Tibial nerve (tissue), 4 donors: Measurements from ENCODE around the gene UGT1A5. TPM values are rescaled to one million over a fixed set of nuclear protein-coding genes. Genes with fewer than 3 reads are reported as not detected.
"Not testable (repeated sequence)": the region's sequence is repeated elsewhere in the genome, so short reads cannot be mapped to it uniquely, and the experiment has no call there.

ENCODE experiments used
- DNase-seq, 2 donors: peaks; one replicate each; pipeline ENCODE4 v3.0.0-alpha.2; 2019; ENCODE audit warnings: low spot score in 2 of 2
- H3K27ac ChIP-seq, 4 donors: fragments of 200-600 bp; sonication (generic) in 3 of 4; one replicate each; pipeline ENCODE4 v1.5.1; 2017 to 2019; ENCODE audit warnings: mild to moderate bottlenecking in 1 of 4
- H3K27me3 ChIP-seq, 2 donors: fragments of 200-600 bp; sonication (generic) in 1 of 2; one replicate each; pipeline versions ENCODE4 v1.5.1 to v1.6.0; 2017 to 2019
- H3K36me3 ChIP-seq, 3 donors: fragments of 200-600 bp; sonication (generic); one replicate each; pipeline ENCODE4 v1.5.1; 2018 to 2019
- H3K4me1 ChIP-seq, 4 donors: fragments of 200-600 bp; sonication (generic) in 3 of 4; one replicate each; pipeline ENCODE4 v1.5.1; 2017 to 2019
- H3K4me3 ChIP-seq, 4 donors: fragments of 200-600 bp; sonication (generic) in 3 of 4; one replicate each; pipeline ENCODE4 v1.5.1; 2017 to 2019; ENCODE audit warnings: mild to moderate bottlenecking in 1 of 4, moderate library complexity in 1 of 4
- H3K9me3 ChIP-seq, 4 donors: fragments of 200-600 bp; sonication (generic) in 3 of 4; one replicate each; pipeline ENCODE4 v1.5.1; 2017 to 2019
- EP300 ChIP-seq, 2 donors: sonication (generic); formaldehyde crosslinking; IDR thresholded peaks; one replicate each; pipeline ENCODE4 v1.6.1; 2017; ENCODE audit warnings: antibody characterized with exemption in 2 of 2, mild to moderate bottlenecking in 1 of 2
- POLR2A ChIP-seq, 2 donors: fragments of 450-650 bp; IDR thresholded peaks; one replicate each; pipeline ENCODE4 v1.6.1; 2017; ENCODE audit warnings: antibody characterized with exemption in 2 of 2, mild to moderate bottlenecking in 2 of 2, moderate library complexity in 2 of 2
- WGBS, 2 donors: methylation state at CpG; one replicate each; pipeline ENCODE4 v1.1.5; 2018; 5-methylcytosine and 5-hydroxymethylcytosine counted together
- total RNA-seq, 4 donors: library from RNA; depleted of rRNA; stranded (reverse); fragments of >200 nt; gene quantifications; one replicate each; pipeline ENCODE4 v1.1.0, GENCODE V29; 2016
- TF ChIP-seq, protein P1 (sequence below), 5 experiments: fragments of 200-600 bp in 3 of 5; fragments of 450-650 bp in 2 of 5; sonication (generic) in 3 of 5; IDR thresholded peaks; one replicate each; pipeline ENCODE4 v1.5.1; 2016 to 2019; ENCODE audit warnings: antibody characterized with exemption in 5 of 5, mild to moderate bottlenecking in 3 of 5, moderate library complexity in 2 of 5

The UGT1A5 gene
- total RNA-seq, 4 donors from 2014 or later = not detected

DNA sequence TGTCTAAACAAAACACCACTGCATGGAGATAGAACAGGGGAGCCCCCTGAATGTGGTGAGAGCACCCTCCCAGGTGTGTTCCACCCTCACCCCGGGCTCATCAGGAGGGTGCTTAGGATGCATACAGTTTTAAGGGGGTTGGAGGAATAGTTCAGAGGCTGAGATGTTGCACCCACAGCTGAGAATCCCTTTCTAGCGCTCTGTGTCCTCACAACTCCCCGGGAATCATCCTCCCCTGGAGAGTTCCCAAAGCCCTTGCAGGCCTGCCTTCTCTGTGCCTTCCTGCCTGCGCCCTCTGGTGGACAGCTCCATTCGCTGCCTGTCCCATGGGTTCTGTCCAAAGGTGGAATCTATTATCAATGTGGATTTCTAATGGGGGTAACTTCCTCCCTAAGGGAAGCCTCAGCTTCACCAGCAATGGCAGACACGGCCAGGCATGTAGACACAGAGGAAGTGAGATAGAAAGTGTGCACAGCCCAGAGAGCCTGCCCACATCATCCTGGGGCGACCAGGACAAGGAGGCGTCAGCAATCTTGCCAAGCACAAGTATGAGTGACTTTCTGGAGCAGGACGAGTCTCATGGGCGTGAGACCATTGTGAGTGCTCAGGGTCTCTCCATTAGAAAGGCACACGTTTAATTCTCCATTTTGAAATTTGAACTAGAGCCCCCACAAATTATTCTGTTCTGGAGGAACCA, 1.2 kb upstream of the UGT1A5 start:
- peak; percentile 30 to 60 for DNase-seq
- WGBS, 2 donors = 43 to 45% methylated on average over 9 to 11 of the region's 11 CpGs
- H3K36me3 ChIP-seq = no peaks in the 10 kb centered on the region
- no peaks in the 10 kb centered on the region for H3K9me3 ChIP-seq
- no peak for TF ChIP-seq POLR2A (IDR thresholded peaks at IDR 0.05)
- TF ChIP-seq, protein P1, sequence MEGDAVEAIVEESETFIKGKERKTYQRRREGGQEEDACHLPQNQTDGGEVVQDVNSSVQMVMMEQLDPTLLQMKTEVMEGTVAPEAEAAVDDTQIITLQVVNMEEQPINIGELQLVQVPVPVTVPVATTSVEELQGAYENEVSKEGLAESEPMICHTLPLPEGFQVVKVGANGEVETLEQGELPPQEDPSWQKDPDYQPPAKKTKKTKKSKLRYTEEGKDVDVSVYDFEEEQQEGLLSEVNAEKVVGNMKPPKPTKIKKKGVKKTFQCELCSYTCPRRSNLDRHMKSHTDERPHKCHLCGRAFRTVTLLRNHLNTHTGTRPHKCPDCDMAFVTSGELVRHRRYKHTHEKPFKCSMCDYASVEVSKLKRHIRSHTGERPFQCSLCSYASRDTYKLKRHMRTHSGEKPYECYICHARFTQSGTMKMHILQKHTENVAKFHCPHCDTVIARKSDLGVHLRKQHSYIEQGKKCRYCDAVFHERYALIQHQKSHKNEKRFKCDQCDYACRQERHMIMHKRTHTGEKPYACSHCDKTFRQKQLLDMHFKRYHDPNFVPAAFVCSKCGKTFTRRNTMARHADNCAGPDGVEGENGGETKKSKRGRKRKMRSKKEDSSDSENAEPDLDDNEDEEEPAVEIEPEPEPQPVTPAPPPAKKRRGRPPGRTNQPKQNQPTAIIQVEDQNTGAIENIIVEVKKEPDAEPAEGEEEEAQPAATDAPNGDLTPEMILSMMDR (IDR thresholded peaks at IDR 0.05) = peak; percentile 35 to 80 (median 39)
- no peak overlapping the region for H3K4me3 ChIP-seq
- H3K4me1 ChIP-seq = no peaks in the 10 kb centered on the region
- H3K27ac ChIP-seq = no peak overlapping the region
- no peaks in the 10 kb centered on the region for H3K27me3 ChIP-seq

DNA sequence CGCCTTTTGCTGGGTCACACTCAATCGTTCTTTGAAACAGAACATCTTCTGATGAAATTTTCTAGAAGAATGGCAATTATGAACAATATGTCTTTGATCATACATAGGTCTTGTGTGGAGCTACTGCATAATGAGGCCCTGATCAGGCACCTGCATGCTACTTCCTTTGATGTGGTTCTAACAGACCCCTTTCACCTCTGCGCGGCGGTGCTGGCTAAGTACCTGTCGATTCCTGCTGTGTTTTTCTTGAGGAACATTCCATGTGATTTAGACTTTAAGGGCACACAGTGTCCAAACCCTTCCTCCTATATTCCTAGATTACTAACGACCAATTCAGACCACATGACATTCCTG, 532 bp downstream of the UGT1A5 start:
- no peaks in the 10 kb centered on the region for H3K27me3 ChIP-seq
- no peak overlapping the region for H3K4me3 ChIP-seq
- no peaks in the 10 kb centered on the region for H3K4me1 ChIP-seq
- 72 to 75% methylated on average over 7 of the region's 7 CpGs for WGBS, 2 donors
- no peaks in the 10 kb centered on the region for H3K9me3 ChIP-seq
- no peak for DNase-seq
- TF ChIP-seq, protein P1 (IDR thresholded peaks at IDR 0.05) = no peak
- no peak for TF ChIP-seq EP300 (IDR thresholded peaks at IDR 0.05)
- no peak for TF ChIP-seq POLR2A (IDR thresholded peaks at IDR 0.05)
- no peak overlapping the region for H3K27ac ChIP-seq
- no peaks in the 10 kb centered on the region for H3K36me3 ChIP-seq

DNA sequence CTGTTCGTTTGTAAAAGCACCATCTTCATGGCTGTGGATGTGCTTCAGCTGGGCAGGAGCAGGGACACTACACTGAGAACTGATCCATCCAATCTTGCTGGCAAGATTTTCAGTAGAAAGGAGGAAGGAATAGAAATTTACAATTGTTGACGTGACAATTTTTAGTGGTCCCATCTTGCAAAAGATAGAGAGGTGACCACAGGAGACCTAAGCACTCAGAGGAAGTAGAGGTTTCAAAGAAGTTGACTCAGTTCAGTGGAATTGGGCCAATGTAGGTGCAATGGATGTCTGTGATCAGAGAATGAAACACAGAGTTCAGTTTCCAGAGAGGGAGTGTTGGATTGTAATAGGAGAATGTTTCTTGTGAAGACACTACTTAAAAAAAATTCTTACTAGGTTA, 1.4 kb downstream of the UGT1A5 start:
- Histone ChIP-seq H3K4me1 (no peaks in the 10 kb centered on the region), H3K36me3 (no peaks in the 10 kb centered on the region), H3K9me3 (no peaks in the 10 kb centered on the region), H3K27ac (no peak overlapping the region), H3K27me3 (no peaks in the 10 kb centered on the region), H3K4me3 (no peak overlapping the region)
- DNase-seq = no peak
- 77 to 82% methylated on average over 2 of the region's 2 CpGs for WGBS, 2 donors
- TF ChIP-seq EP300 (IDR thresholded peaks at IDR 0.05) (no peak), POLR2A (IDR thresholded peaks at IDR 0.05) (no peak)
- TF ChIP-seq, protein P1 (IDR thresholded peaks at IDR 0.05) = no peak

DNA sequence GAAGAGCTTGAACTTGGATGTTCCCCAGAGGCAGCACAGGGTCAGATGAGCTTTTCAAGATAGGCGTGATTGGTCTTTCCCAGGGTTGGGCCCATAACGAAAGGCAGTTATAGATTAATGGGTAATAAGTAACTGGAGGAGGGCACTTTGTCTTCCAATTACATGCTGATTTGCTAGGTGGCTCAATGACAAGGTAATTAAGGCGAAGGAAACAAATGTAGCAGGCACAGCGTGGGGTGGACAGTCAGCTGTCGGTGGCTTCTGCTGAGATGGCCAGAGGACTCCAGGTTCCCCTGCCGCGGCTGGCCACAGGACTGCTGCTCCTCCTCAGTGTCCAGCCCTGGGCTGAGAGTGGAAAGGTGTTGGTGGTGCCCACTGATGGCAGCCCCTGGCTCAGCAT, 5.8 kb downstream of the UGT1A5 start, which contains the start of gene UGT1A4:
Gene UGT1A4 (plus strand): TSS at position 185 of the 400 bp plus-strand sequence. CDS start 85 bp downstream, at position 270.
- no peaks in the 10 kb centered on the region for H3K4me1 ChIP-seq
- no peak within 1 kb of the TSS for H3K4me3 ChIP-seq
- H3K9me3 ChIP-seq = no peaks in the 10 kb centered on the region
- WGBS, 2 donors = 52 to 66% methylated on average over 7 of the region's 7 CpGs
- no peak for DNase-seq
- no peak for TF ChIP-seq EP300 (IDR thresholded peaks at IDR 0.05)
- TF ChIP-seq POLR2A (IDR thresholded peaks at IDR 0.05) = no peak
- H3K27ac ChIP-seq = no peak within 1 kb of the TSS
- no peaks in the 10 kb centered on the region for H3K36me3 ChIP-seq
- no peaks in the 10 kb centered on the region for H3K27me3 ChIP-seq

DNA sequence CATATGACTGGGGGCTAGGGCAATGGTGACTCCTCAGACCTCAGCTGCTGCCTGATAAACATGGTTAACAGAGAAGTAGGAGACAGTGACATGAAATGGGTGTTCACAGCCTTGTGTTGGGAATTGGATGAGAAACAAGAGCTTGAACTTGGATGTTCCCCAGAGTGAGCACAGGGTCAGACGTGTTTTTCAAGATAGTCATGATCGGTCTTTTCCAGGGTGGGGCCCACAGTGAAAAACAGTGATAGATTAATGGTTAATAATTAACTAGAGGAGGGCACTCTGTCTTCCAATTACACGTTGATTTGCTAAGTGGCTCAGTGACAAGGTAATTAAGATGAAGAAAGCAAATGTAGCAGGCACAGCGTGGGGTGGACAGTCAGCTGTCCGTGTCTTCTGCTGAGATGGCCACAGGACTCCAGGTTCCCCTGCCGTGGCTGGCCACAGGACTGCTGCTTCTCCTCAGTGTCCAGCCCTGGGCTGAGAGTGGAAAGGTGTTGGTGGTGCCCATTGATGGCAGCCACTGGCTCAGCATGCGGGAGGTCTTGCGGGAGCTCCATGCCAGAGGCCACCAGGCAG, 16.1 kb downstream of the UGT1A5 start, which contains the start of gene UGT1A3:
Gene UGT1A3 (plus strand): TSS at position 320 of the 579 bp plus-strand sequence. CDS start 85 bp downstream, at position 405.
- Histone ChIP-seq H3K4me1 (no peaks in the 10 kb centered on the region), H3K4me3 (no peak within 1 kb of the TSS), H3K27ac (no peak within 1 kb of the TSS), H3K9me3 (peaks cover 0 to 2% (median 0%) of the 10 kb centered on the region in 4 donors), H3K27me3 (no peaks in the 10 kb centered on the region), H3K36me3 (no peaks in the 10 kb centered on the region)
- no peak for DNase-seq
- TF ChIP-seq POLR2A (IDR thresholded peaks at IDR 0.05) = no peak
- no peak for TF ChIP-seq EP300 (IDR thresholded peaks at IDR 0.05)
- TF ChIP-seq, protein P1 (IDR thresholded peaks at IDR 0.05) = no peak
- WGBS, 2 donors = 80 to 83% methylated on average over 8 of the region's 8 CpGs

DNA sequence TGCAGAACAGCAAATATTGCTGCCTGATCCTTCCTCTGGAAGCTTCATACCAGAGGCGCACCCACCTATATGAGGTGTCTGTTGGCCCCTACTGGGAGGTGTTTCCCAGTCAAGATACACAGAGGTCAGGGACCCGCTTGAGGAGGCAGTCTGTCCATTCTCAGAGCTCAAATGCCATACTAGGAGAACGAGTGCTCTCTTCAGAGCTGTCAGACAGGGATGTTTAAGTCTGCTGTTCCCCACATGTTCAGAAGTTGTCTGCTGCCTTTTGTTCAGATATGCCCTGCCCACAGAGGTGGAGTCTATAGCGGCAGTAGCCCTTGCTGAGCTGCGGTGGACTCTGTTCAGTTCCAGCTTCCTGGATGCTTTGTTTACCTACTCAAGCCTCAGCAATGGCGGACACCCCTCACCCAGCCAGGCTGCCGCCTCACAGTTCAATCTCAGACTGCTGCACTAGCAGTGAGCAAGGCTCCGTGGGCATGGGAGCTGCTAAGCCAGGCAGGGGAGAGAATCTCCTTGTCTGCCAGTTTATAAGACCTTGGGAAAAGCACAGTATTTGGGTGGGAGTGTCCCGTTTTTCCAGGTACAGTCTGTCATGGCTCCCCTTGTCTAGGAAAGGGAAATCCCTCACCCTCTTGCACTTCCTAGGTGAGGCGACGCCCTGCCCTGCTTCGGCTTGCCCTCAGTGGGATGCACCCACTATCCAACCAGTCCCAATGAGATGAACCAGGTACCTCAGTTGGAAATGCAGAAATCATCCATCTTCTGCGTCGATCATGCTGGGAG, 24.4 kb downstream of the UGT1A5 start:
- DNase-seq, H3K4me3 ChIP-seq, H3K36me3 ChIP-seq, H3K9me3 ChIP-seq, H3K27me3 ChIP-seq, H3K27ac ChIP-seq, H3K4me1 ChIP-seq: not testable (repeated sequence)
- 83 to 92% methylated on average over 14 of the region's 14 CpGs for WGBS, 2 donors
